Type B pancreatic cell (in vitro differentiated cells): ENCODE results near the gene MED1. TPM values are rescaled to one million over a fixed set of nuclear protein-coding genes. Genes with fewer than 3 reads are reported as not detected.
"Not testable (repeated sequence)": the region's sequence is repeated elsewhere in the genome, so short reads cannot be mapped to it uniquely, and the experiment has no call there.

ENCODE experiments used
- DNase-seq: peaks from one replicate; pipeline ENCODE4 v3.0.0; 2021; ENCODE audit warnings: mixed read lengths; ENCODE audit not compliant: unreplicated experiment; ENCODE audit errors: extremely low spot score
- H3K27ac Mint-ChIP-seq: 2 replicates; pipeline ENCODE4 v1.8.0; 2021; ENCODE audit warnings: mild to moderate bottlenecking, mixed read lengths
- H3K27me3 Mint-ChIP-seq: 2 replicates; pipeline ENCODE4 v1.8.0; 2021; ENCODE audit warnings: mixed read lengths
- H3K36me3 Mint-ChIP-seq: 2 replicates; pipeline ENCODE4 v1.8.0; 2021; ENCODE audit warnings: mixed read lengths
- H3K4me1 Mint-ChIP-seq: one replicate; pipeline ENCODE4 v1.8.0; 2021; ENCODE audit warnings: mixed read lengths; ENCODE audit not compliant: unreplicated experiment
- H3K4me3 Mint-ChIP-seq: 2 replicates; pipeline ENCODE4 v1.8.0; 2021; ENCODE audit warnings: mild to moderate bottlenecking, mixed read lengths
- H3K9me3 Mint-ChIP-seq: 2 replicates; pipeline ENCODE4 v1.8.0; 2021; ENCODE audit warnings: mixed read lengths
- CTCF ChIP-seq: fragments of 200-600 bp; sonication (generic); conservative IDR thresholded peaks from 2 replicates; pipeline ENCODE4 v1.5.0; 2021; ENCODE audit warnings: antibody characterized with exemption, mild to moderate bottlenecking
- total RNA-seq: library from RNA; stranded (reverse); gene quantifications from 2 replicates; pipeline ENCODE4 v1.2.1, GENCODE V29; 2021; ENCODE audit warnings: low replicate concordance

The MED1 gene
- total RNA-seq, 1 donor from 2014 or later, result 46.2 TPM

DNA sequence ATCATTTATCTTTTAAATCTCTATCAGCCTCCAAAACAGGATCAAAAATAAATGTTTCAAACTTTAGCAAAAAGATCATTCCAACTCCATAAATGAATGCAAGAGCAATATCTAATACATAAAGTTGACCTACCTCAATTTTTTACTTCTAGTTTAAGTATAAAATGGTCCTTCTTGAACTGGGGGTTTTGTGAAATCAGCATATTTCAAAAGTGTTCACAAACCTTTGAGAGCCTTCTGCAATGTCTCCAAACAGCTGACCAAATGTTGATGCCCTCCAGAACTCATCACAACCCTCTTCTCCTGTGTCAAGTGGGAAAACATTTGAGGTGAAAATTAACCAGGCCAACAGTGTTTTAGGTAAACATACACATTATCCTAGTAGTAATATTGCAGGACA is 7.7 kb downstream of the MED1 start:
- Mint-ChIP-seq H3K36me3 (peaks cover 34% of the 10 kb centered on the region), H3K27me3 (no peaks in the 10 kb centered on the region)
- no peak for TF ChIP-seq CTCF

GRCh38 chr17:39439868-39440267 is 11.2 kb downstream of the MED1 start:
- H3K36me3 Mint-ChIP-seq, result peaks cover 30% of the 10 kb centered on the region
- not testable (repeated sequence) for H3K9me3 Mint-ChIP-seq, H3K4me1 Mint-ChIP-seq, H3K27me3 Mint-ChIP-seq, H3K27ac Mint-ChIP-seq, DNase-seq, H3K4me3 Mint-ChIP-seq

More for the DNA sequence above, 7.7 kb downstream of the MED1 start:
- Mint-ChIP-seq H3K4me1 (no peaks in the 10 kb centered on the region), H3K27ac (no peak overlapping the region), H3K4me3 (no peak overlapping the region), H3K9me3 (no peaks in the 10 kb centered on the region)
- DNase-seq, result no peak

DNA sequence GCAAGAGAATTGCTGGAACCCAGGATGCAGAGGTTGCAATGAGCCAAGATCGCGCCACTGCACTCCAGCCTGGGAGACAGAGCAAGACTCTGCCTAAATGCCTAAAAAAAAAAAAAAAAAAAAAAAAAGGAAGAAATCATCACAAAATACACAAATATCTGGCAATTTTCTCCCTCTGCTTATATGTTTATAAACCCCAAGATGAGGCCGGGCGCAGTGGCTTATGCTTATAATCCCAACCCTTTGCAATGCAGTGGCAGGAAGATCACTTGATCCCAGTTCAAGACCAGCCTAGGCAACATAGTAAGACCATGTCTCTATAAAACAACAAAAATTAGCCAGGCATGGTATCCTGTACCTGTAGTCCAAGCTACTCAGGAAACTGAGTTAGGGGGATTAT is 21.5 kb downstream of the MED1 start:
- DNase-seq, result no peak
- peaks cover 18% of the 10 kb centered on the region for H3K36me3 Mint-ChIP-seq

GRCh38 chr17:39416141-39416540 is 34.9 kb downstream of the MED1 start:
- peaks cover 14% of the 10 kb centered on the region for H3K36me3 Mint-ChIP-seq
- no peak for DNase-seq
- H3K27me3 Mint-ChIP-seq, result no peaks in the 10 kb centered on the region
- H3K4me1 Mint-ChIP-seq, result no peaks in the 10 kb centered on the region
- H3K4me3 Mint-ChIP-seq, result no peak overlapping the region
- TF ChIP-seq CTCF, result no peak
- H3K9me3 Mint-ChIP-seq, result no peaks in the 10 kb centered on the region
- H3K27ac Mint-ChIP-seq, result no peak overlapping the region

More for the DNA sequence above, 21.5 kb downstream of the MED1 start:
- Mint-ChIP-seq H3K4me1 (no peaks in the 10 kb centered on the region), H3K4me3 (no peak overlapping the region), H3K27ac (no peak overlapping the region), H3K9me3 (no peaks in the 10 kb centered on the region), H3K27me3 (no peaks in the 10 kb centered on the region)
- no peak for TF ChIP-seq CTCF

DNA sequence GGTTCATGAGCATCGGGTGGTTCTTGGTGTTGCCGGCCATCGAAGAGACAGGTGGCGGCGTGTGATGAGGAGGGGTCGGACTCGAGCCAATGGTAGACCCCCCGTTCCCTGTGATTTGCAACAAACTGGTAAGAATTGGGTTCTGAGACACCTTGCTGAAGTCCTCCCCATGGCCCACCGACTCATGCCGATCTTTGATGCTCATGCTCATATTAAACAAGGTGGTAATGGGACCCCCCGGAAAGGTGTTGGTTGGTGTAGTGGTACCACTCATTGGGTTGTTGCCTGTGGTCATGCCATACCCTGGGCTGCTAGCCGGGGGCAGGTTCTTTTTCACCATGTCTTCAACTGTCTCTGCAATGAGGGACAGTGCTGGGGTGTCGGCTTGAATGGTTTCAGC is 40.8 kb downstream of the MED1 start:
- TF ChIP-seq CTCF, result no peak
- Mint-ChIP-seq H3K27me3 (no peaks in the 10 kb centered on the region), H3K27ac (no peak overlapping the region), H3K4me3 (no peak overlapping the region), H3K9me3 (no peaks in the 10 kb centered on the region), H3K36me3 (peaks cover 31% of the 10 kb centered on the region), H3K4me1 (no peaks in the 10 kb centered on the region)
- no peak for DNase-seq

- Mint-ChIP-seq H3K27me3 (no peaks in the 10 kb centered on the region), H3K4me1 (no peaks in the 10 kb centered on the region), H3K4me3 (no peak overlapping the region), H3K27ac (no peak overlapping the region), H3K9me3 (no peaks in the 10 kb centered on the region), H3K36me3 (peaks cover 26% of the 10 kb centered on the region)
- no peak for TF ChIP-seq CTCF
- DNase-seq, result no peak
Measured at GRCh38 chr17:39408360-39408759, 42.7 kb downstream of the MED1 start.
